Activated CD8-positive, alpha-beta T cell treated with anti-CD3 and anti-CD28 coated beads for 36 hours (primary cell): Measurements from ENCODE around the gene SCGB2B2. TPM values are rescaled to one million over a fixed set of nuclear protein-coding genes. Genes with fewer than 3 reads are reported as not detected.
"Not testable (repeated sequence)": the region's sequence is repeated elsewhere in the genome, so short reads cannot be mapped to it uniquely, and the experiment has no call there.

Experiments used
- ATAC-seq: fragments of 200-7000 bp; cut with Tn5 transposase; one replicate; pipeline ENCODE4 v1.10.0; 2021; ENCODE audit warnings: mild to moderate bottlenecking, moderate library complexity
- CTCF ChIA-PET: fragments of 350-600 bp; sonication (Branson Sonifier 250); formaldehyde crosslinking; loops from one replicate; lab custom pipeline; 2021; ENCODE audit warnings: antibody characterized with exemption; lab: Charles Lee
- POLR2A ChIA-PET: fragments of 350-600 bp; sonication (Branson Sonifier 250); formaldehyde crosslinking; loops from one replicate; lab custom pipeline; 2021; ENCODE audit warnings: antibody characterized with exemption; lab: Charles Lee
- DNase-seq: peaks from one replicate; pipeline ENCODE4 v3.0.0-alpha.2; 2020
- H3K27ac Mint-ChIP-seq: one replicate; pipeline ENCODE4 v1.8.0; 2021; ENCODE audit warnings: mild to moderate bottlenecking, mixed read lengths
- H3K27me3 Mint-ChIP-seq: one replicate; pipeline ENCODE4 v1.8.0; 2021; ENCODE audit warnings: mixed read lengths
- H3K36me3 Mint-ChIP-seq: one replicate; pipeline ENCODE4 v1.8.0; 2021; ENCODE audit warnings: low read depth, mixed read lengths
- H3K4me1 Mint-ChIP-seq: one replicate; pipeline ENCODE4 v1.8.0; 2021; ENCODE audit warnings: low read depth, mixed read lengths
- H3K4me3 Mint-ChIP-seq: one replicate; pipeline ENCODE4 v1.8.0; 2021; ENCODE audit warnings: mild to moderate bottlenecking, moderate library complexity, mixed read lengths
- H3K9me3 Mint-ChIP-seq: one replicate; pipeline ENCODE4 v1.8.0; 2021; ENCODE audit warnings: mixed read lengths
- CTCF ChIP-seq: fragments of 200-600 bp; IDR thresholded peaks from one replicate; pipeline ENCODE4 v1.8.0; 2022; ENCODE audit warnings: antibody characterized with exemption, mild to moderate bottlenecking
- intact Hi-C: fragments of 100-400 bp; cut with micrococcal nuclease; formaldehyde crosslinking; loops from one replicate; pipeline ENCODE4 v1.10.0; 2022
- total RNA-seq, 2 experiments: library from RNA; stranded (reverse); gene quantifications; one replicate each; pipeline ENCODE4 v1.2.3, GENCODE V29; 2021

SCGB2B2 gene
- total RNA-seq, 2 experiments from 2014 or later, result 0.25 to 0.47 TPM

GRCh38 chr19:34675250-34675649 is 1.7 kb downstream of the SCGB2B2 start:
- no peak for DNase-seq
- H3K9me3 Mint-ChIP-seq, result peaks cover 15% of the 10 kb centered on the region
- H3K4me1 Mint-ChIP-seq, result peaks cover 29% of the 10 kb centered on the region
- no peak overlapping the region for H3K4me3 Mint-ChIP-seq
- H3K36me3 Mint-ChIP-seq, result peaks cover 28% of the 10 kb centered on the region
- CTCF ChIA-PET, result interaction anchor here (1.4 to 1.8 kb wide), 2 partner anchors 35 to 37 kb away, joined by 5 to 6 read pairs; no protein-coding TSS in a partner anchor
- TF ChIP-seq CTCF, result no peak
- H3K27ac Mint-ChIP-seq, result no peak overlapping the region
- H3K27me3 Mint-ChIP-seq, result peaks cover 1% of the 10 kb centered on the region
- ATAC-seq, result no peak
- intact Hi-C loops, result no loop called here
- POLR2A ChIA-PET, result interaction anchor here (1.3 kb wide), 1 partner anchor 11 kb away, joined by 5 read pairs; no protein-coding TSS in a partner anchor

DNA sequence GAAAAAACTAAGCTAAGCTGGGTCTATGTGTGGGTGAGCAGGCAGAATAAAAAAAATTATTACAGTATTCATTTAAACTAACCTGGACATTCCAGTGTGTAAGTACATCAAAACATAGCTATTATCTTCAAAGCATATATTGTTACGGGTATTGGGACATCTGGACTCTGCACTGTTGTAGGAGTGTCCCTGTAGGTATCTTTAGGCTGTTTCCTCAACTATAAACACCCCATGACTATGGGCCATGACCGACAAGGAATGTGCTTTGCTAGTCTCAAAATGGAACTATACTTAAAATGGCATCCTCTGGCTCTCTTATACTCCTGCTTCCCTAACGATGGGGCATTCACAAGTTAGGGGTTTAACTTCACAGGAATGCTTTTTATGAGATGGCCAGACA is 3.4 kb downstream of the SCGB2B2 start:
- no peak for TF ChIP-seq CTCF
- intact Hi-C loops, result no loop called here
- CTCF ChIA-PET, result interaction anchor here (0.9 to 1.8 kb wide), 6 partner anchors 9 to 39 kb away, joined by 3 to 7 read pairs (median 4); no protein-coding TSS in a partner anchor

DNA sequence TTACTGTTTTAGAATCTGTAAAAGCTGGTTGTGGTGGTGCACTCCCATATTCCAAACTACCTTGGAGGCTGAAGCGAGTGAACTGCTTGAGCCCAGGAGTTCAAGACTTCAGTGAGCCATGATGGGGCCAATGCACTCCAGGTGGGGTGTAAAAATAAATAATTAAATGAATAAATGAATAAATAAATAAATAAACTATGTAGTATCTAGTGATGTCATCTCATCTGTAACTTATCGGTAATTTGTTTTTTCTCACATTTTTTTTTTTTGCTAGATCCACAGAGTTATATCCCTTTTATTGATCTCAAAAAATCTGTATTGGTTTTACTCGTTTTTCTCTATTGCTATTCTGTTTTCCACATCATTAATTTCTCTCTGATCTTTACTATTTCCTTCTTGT is 5.0 kb downstream of the SCGB2B2 start:
- H3K9me3 Mint-ChIP-seq, result no peaks in the 10 kb centered on the region
- TF ChIP-seq CTCF, result no peak
- peaks cover 18% of the 10 kb centered on the region for H3K4me1 Mint-ChIP-seq
- ChIA-PET CTCF (interaction anchor here (1.2 kb wide), 1 partner anchor 167 kb away, joined by 3 read pairs; no protein-coding TSS in a partner anchor), POLR2A (interaction anchor here (0.6 kb wide), 1 partner anchor 280 kb away, joined by 3 read pairs; no protein-coding TSS in a partner anchor)
- ATAC-seq (no peak), DNase-seq (no peak)
- peaks cover 1% of the 10 kb centered on the region for H3K27me3 Mint-ChIP-seq
- no peak overlapping the region for H3K27ac Mint-ChIP-seq
- peaks cover 4% of the 10 kb centered on the region for H3K36me3 Mint-ChIP-seq
- intact Hi-C loops, result no loop called here
- no peak overlapping the region for H3K4me3 Mint-ChIP-seq

More for the DNA sequence above, 3.4 kb downstream of the SCGB2B2 start:
- peaks cover 12% of the 10 kb centered on the region for H3K36me3 Mint-ChIP-seq
- DNase-seq (no peak), ATAC-seq (no peak)
- no peak overlapping the region for H3K27ac Mint-ChIP-seq
- peaks cover 1% of the 10 kb centered on the region for H3K27me3 Mint-ChIP-seq
- peaks cover 15% of the 10 kb centered on the region for H3K4me1 Mint-ChIP-seq
- POLR2A ChIA-PET, result no interaction called here
- no peak overlapping the region for H3K4me3 Mint-ChIP-seq
- peaks cover 2% of the 10 kb centered on the region for H3K9me3 Mint-ChIP-seq

DNA sequence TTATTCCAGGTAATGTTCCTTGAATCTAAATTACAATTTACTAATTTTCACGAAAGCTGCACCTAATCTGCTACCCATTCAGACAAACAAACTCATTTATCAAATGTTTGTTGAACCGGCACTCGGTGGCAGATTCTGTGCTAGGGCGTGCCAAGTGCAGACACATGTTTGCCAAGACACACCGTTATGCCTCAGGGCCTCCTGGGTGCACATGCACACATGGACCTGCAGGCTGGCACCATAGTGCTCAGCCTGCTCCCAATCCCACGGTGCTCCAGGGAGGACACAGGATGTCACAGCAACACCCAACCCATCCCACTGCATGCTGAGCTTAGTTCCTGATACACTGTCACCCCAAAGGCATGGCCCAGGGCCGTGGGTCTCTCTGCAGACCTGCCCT is 7.7 kb downstream of the SCGB2B2 start:
- no peak for TF ChIP-seq CTCF
- DNase-seq (no peak), ATAC-seq (no peak)
- Mint-ChIP-seq H3K4me3 (no peak overlapping the region), H3K4me1 (peaks cover 9% of the 10 kb centered on the region), H3K27me3 (no peaks in the 10 kb centered on the region), H3K27ac (no peak overlapping the region), H3K9me3 (no peaks in the 10 kb centered on the region), H3K36me3 (no peaks in the 10 kb centered on the region)
- ChIA-PET POLR2A (no interaction called here), CTCF (no interaction called here)
- intact Hi-C loops, result no loop called here

DNA sequence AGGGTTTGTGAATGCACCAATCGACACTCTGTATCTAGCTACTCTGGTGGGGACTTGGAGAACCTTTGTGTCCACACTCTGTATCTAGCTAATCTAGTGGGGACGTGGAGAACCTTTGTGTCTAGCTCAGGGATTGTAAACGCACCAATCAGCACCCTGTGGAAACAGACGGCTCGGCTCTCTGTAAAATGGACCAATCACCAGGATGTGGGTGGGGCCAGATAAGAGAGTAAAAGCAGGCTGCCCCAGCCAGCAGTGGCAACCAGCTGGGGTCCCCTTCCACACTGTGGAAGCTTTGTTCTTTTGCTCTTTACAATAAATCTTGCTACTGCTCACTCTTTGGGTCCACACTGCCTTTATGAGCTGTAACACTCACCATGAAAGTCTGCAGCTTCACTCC is 8.3 kb downstream of the SCGB2B2 start:
- H3K36me3 Mint-ChIP-seq, CTCF ChIA-PET, H3K4me3 Mint-ChIP-seq, ATAC-seq, DNase-seq, H3K27me3 Mint-ChIP-seq, H3K27ac Mint-ChIP-seq, H3K9me3 Mint-ChIP-seq, intact Hi-C loops: not testable (repeated sequence)
- peaks cover 10% of the 10 kb centered on the region for H3K4me1 Mint-ChIP-seq
- POLR2A ChIA-PET, result interaction anchor here (0.7 kb wide), 1 partner anchor 9 kb away, joined by 3 read pairs; the partner anchor contains the start of genes SCGB2B2 and ZNF302

DNA sequence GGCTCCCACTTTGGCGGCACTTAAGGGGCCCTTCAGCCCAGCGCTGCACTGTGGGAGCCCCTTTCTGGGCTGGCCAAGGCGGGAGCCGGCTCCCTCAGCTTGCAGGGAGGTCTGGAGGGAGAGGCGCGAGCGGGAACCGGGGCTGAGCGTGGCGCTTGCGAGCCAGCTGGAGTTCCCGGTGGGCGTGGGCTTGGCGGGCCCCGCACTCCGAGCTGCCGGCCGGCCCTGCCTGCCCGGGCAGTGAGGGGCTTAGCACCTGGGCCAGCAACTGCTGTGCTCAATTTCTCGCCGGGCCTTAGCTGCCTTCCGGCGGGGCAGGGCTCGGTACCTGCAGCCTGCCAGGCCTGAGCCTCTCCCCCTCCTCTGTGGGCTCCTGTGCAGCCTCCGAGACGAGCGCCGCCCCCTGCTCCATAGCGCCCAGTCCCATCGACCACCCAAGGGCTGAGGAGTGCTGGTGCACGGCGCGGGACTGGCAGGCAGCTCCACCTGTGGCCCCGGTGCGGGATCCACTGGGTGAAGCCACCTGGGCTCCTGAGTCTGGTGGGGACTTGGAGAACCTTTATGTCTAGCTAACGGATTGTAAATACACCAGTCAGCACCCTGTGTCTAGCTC is 8.8 kb downstream of the SCGB2B2 start:
- ATAC-seq, CTCF ChIA-PET, H3K4me3 Mint-ChIP-seq, intact Hi-C loops, H3K27me3 Mint-ChIP-seq, H3K9me3 Mint-ChIP-seq, H3K27ac Mint-ChIP-seq, H3K36me3 Mint-ChIP-seq, DNase-seq: not testable (repeated sequence)
- peaks cover 15% of the 10 kb centered on the region for H3K4me1 Mint-ChIP-seq
- POLR2A ChIA-PET, result interaction anchor here (0.7 kb wide), 1 partner anchor 9 kb away, joined by 3 read pairs; the partner anchor contains the start of genes SCGB2B2 and ZNF302
